IPS-18a (cell line): ENCODE measurements around the gene DNAJA4.

Experiments
- H3K27ac ChIP-seq: one replicate; pipeline ENCODE4 v1.5.1; 2013; ENCODE audit warnings: low read length
- H3K27me3 ChIP-seq: one replicate; pipeline ENCODE4 v1.6.1; 2013; ENCODE audit warnings: mild to moderate bottlenecking, low read length; ENCODE audit not compliant: control insufficient read depth, insufficient read depth
- H3K36me3 ChIP-seq: one replicate; pipeline ENCODE4 v1.6.1; 2013; ENCODE audit warnings: low read depth, low read length; ENCODE audit not compliant: control insufficient read depth
- H3K4me1 ChIP-seq: one replicate; pipeline ENCODE4 v1.6.1; 2013; ENCODE audit warnings: low read depth, low read length; ENCODE audit not compliant: control insufficient read depth
- H3K4me3 ChIP-seq: one replicate; pipeline ENCODE4 v1.5.1; 2013; ENCODE audit warnings: low read length
- H3K9ac ChIP-seq: one replicate; pipeline ENCODE4 v1.6.1; 2013; ENCODE audit warnings: mild to moderate bottlenecking, low read length, moderate library complexity
- H3K9me3 ChIP-seq: one replicate; pipeline ENCODE4 v1.6.1; 2013; ENCODE audit warnings: low read depth, low read length; ENCODE audit not compliant: control insufficient read depth

Gene DNAJA4

DNA sequence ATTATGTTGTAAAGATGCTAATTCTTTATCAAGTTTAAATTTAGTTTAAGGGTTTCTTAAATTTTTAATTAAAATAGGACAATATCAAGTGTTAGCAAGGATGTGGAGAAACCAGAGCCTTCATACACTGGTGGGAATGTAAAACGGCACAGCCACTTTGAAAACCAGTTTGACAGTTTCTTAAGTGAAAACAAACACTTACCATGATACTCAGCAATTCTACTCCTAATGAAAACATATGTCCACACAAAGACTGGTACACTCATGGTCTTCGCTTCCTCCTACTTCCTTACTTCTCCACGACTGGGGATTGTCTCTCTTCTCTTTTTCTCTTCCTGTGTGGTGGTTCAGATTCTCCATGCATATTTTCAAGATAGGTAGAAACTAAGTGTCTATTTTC lies 25.9 kb downstream of the DNAJA4 start:
- Histone ChIP-seq H3K27me3 (no peaks in the 10 kb centered on the region), H3K27ac (no peak overlapping the region), H3K36me3 (peaks cover 28% of the 10 kb centered on the region), H3K4me1 (no peaks in the 10 kb centered on the region), H3K9me3 (no peaks in the 10 kb centered on the region), H3K9ac (no peak overlapping the region), H3K4me3 (no peak overlapping the region)

DNA sequence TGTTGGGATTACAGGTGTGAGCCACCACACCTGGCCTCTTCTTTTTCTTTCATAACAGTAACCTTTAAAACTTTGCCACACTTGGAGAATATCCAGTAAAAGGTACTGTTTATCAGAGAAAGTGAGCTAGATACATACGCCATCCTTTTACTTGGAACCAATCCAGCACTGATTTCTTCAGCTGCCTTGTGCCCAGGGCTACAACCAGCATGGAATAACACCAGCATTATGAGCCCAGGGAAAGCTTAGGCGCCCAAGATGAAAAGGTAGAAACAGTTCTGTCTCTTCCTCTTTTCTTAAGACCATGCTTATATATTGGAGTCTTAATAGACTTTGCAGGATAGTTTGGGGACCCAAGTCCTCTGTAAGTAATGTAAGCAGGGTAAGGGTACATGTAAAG lies 26.7 kb downstream of the DNAJA4 start:
- Histone ChIP-seq H3K27me3 (no peaks in the 10 kb centered on the region), H3K27ac (no peak overlapping the region), H3K4me1 (no peaks in the 10 kb centered on the region), H3K9ac (no peak overlapping the region), H3K36me3 (peaks cover 25% of the 10 kb centered on the region), H3K9me3 (no peaks in the 10 kb centered on the region), H3K4me3 (no peak overlapping the region)

DNA sequence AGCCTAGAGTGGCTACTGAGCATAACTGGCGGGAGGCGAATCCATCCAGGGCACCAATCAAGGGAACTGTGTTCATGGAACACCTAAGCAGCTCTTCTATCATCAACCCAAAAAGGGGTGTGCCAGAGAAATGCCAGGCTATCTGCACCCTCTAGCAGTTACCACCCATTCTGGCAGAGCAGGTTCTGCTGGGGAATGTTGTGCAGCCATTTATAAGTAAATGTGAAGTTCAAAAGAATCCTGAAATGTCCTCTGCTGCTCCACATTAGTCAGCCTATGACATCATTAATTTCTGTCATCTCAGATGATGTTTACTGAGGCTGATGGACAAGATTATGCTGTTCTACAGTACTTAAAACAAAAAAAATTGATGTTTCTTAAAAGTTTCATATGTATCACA lies 27.3 kb downstream of the DNAJA4 start:
- H3K36me3 ChIP-seq = peaks cover 20% of the 10 kb centered on the region

DNA sequence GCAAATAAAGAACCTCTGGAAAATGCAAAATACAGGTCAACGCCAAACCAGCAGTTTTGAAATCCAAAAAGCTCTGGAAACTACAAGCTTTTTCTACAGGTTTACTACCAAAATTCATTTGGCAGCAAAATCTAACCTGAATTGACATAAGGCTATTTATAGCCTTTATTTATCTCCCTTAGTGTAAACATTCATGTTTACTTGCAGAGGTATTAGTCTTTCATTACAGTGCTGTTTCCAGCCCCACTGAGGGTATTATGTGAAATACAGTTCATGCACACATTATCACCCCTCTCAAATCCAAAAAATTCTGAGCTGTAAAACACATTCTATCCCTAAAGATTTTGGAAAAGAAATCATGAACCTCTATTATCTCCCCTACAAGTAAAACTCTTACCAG lies 27.9 kb downstream of the DNAJA4 start:
- H3K27ac ChIP-seq = no peak overlapping the region
- no peak overlapping the region for H3K4me3 ChIP-seq
- peaks cover 17% of the 10 kb centered on the region for H3K36me3 ChIP-seq
- H3K9me3 ChIP-seq = no peaks in the 10 kb centered on the region
- no peaks in the 10 kb centered on the region for H3K27me3 ChIP-seq
- H3K9ac ChIP-seq = no peak overlapping the region
- no peaks in the 10 kb centered on the region for H3K4me1 ChIP-seq

More for the DNA sequence above, 27.3 kb downstream of the DNAJA4 start:
- Histone ChIP-seq H3K4me1 (no peaks in the 10 kb centered on the region), H3K9me3 (no peaks in the 10 kb centered on the region), H3K27ac (no peak overlapping the region), H3K4me3 (no peak overlapping the region), H3K27me3 (no peaks in the 10 kb centered on the region), H3K9ac (no peak overlapping the region)

DNA sequence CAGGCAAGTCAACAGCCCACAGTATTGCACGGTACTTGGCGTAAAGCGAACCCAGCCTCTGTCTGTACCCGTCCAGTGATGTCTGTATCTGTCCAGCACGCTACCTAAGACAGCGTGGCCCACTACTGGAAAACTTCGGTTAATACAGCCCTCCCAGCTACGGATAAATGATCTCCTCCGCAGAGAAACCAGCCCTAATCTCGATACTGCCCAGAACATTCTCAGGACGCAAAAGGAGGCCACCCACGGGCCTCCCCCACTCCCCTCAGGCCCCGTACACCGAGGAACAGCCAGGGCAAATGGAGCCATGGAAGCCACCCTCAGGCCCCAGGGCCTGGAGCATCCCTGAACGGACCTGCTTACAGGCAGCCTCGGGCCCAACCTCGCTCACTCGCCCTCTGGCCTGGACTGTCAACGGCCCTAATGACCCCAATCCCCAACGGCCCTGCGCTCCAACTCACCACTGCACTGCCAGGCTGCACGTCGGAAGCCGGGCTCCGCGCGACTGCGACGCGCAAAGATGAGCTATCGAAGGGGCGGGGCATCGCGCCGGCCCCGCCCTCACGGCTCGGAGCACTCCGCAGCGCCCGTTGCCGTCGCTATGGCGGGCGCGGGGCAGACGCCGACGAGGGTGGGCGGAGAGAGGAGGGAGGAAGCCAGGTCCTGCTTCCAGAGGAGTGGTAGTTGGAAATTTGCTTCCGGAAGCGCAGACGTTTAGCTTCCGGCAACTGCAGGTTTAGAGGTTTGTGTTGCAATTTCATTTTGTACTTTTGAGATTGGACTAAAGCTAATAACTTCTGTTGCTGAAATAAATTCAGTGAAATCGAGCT lies 35.0 kb downstream of the DNAJA4 start, which contains the start of gene SKIC8:
Gene SKIC8, minus strand, starts transcription at position 509 of the 830 bp plus-strand sequence. CDS start 3,923 bp downstream, outside the sequence.
- H3K27ac ChIP-seq = peak within 1 kb of the TSS; percentile 25
- no peaks in the 10 kb centered on the region for H3K9me3 ChIP-seq

DNA sequence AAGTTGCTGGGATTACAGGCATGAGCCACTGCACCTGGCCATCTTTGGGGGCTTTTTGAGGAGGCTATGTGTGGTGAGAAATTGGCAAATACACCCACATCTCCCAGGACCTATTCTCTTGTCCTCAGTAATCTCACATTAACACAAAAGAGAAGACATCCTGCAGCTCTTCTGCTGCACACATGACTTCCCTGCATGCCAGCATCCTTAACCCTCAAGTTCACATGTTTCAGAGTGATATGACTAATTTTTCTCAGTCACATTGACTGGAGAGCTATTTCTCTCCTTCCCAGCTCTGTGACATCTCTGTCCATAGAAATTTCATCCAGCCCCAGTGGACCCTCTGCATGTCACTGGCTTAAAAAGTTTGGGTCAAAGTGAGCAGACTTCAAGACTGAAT lies 37.0 kb downstream of the DNAJA4 start:
- H3K4me3 ChIP-seq = no peak overlapping the region
- no peaks in the 10 kb centered on the region for H3K36me3 ChIP-seq
- H3K9ac ChIP-seq = no peak overlapping the region
- peaks cover 23% of the 10 kb centered on the region for H3K27me3 ChIP-seq
- H3K27ac ChIP-seq = no peak overlapping the region
- no peaks in the 10 kb centered on the region for H3K9me3 ChIP-seq
- peaks cover 4% of the 10 kb centered on the region for H3K4me1 ChIP-seq

More for the DNA sequence above, 35.0 kb downstream of the DNAJA4 start, which contains the start of gene SKIC8:
- H3K36me3 ChIP-seq = no peaks in the 10 kb centered on the region
- H3K27me3 ChIP-seq = peaks cover 23% of the 10 kb centered on the region
- peaks cover 4% of the 10 kb centered on the region for H3K4me1 ChIP-seq
- peak within 1 kb of the TSS; percentile 97 for H3K4me3 ChIP-seq
- H3K9ac ChIP-seq = peak within 1 kb of the TSS; percentile 82

GRCh38 chr15:78301828-78302227 lies 37.5 kb downstream of the DNAJA4 start:
- no peak overlapping the region for H3K9ac ChIP-seq
- no peak overlapping the region for H3K27ac ChIP-seq
- H3K9me3 ChIP-seq = no peaks in the 10 kb centered on the region
- H3K4me3 ChIP-seq = no peak overlapping the region
- H3K4me1 ChIP-seq = peaks cover 4% of the 10 kb centered on the region
- peaks cover 23% of the 10 kb centered on the region for H3K27me3 ChIP-seq
- H3K36me3 ChIP-seq = no peaks in the 10 kb centered on the region

- no peaks in the 10 kb centered on the region for H3K9me3 ChIP-seq
- H3K4me3 ChIP-seq = no peak overlapping the region
- H3K9ac ChIP-seq = no peak overlapping the region
- no peak overlapping the region for H3K27ac ChIP-seq
- H3K4me1 ChIP-seq = peaks cover 4% of the 10 kb centered on the region
- no peaks in the 10 kb centered on the region for H3K36me3 ChIP-seq
- peaks cover 23% of the 10 kb centered on the region for H3K27me3 ChIP-seq
Observed at GRCh38 chr15:78302579-78303312, 38.4 kb downstream of the DNAJA4 start.

DNA sequence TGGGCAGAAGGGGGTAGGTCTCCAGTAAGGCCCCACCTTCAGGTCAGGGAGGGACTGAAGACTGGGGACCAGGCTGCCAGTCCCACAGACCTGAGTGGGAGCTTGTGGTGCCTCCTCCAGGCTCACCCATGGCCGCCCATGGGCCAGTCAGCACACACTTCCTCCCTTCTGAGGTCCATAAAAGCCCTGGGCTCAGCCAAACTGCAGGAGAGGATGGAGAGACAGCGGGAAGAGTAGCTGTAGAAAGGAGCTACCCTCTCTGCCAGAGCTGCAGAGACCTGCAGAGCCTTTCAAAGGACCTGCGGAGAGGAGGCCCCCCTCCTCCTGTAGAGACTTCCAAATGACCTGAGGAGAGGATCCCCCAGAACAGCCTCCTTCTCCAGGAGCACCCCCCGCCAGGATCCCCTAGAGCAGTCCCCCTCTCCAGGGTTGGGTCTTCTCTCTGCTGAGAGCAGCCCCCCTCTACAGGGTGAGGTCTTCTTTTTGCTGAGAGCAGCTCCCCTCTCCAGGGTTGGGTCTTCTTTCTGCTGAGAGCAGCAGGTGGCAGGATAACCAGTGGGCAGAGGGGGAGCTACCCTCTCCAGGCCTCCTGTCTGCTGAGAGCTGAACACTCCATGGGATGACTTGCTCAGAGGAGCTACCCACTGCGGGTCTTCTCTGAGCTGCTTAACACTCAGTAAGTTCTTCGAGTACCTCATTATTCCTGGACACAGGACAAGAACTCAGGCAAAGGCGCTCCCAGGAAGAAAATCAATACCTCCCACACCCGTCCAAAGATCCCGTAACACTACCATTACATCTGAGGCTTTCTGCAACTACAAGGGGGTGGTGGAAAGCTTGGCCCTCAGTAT lies 40.1 kb downstream of the DNAJA4 start:
- no peak overlapping the region for H3K27ac ChIP-seq
- no peaks in the 10 kb centered on the region for H3K9me3 ChIP-seq
- peaks cover 23% of the 10 kb centered on the region for H3K27me3 ChIP-seq
- no peak overlapping the region for H3K4me3 ChIP-seq
- H3K9ac ChIP-seq = no peak overlapping the region
- no peaks in the 10 kb centered on the region for H3K4me1 ChIP-seq
- H3K36me3 ChIP-seq = no peaks in the 10 kb centered on the region

GRCh38 chr15:78306176-78306774 lies 41.9 kb downstream of the DNAJA4 start:
- Histone ChIP-seq H3K27me3 (peaks cover 13% of the 10 kb centered on the region), H3K9ac (no peak overlapping the region), H3K36me3 (no peaks in the 10 kb centered on the region), H3K9me3 (no peaks in the 10 kb centered on the region), H3K4me3 (no peak overlapping the region), H3K27ac (no peak overlapping the region), H3K4me1 (no peaks in the 10 kb centered on the region)

DNA sequence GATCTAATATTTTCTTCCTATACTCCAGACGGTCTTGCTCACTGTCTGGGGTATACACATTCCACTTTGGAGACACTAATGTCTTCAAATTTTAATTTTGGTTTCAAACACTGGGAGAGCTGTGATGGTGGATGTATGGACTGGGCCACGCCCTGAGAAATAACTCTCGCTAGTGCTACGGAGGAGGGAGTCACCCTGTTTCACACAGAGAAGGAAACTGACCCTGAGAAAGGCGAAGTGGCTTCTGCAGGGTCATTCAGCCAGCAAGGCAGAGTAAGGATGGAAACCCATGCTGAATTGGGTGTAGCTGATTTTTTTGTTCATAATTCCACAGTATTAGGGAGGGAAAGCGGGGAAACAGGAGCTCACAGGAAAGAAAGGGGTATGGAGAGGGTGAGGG lies 43.6 kb downstream of the DNAJA4 start:
- no peaks in the 10 kb centered on the region for H3K27me3 ChIP-seq
- H3K36me3 ChIP-seq = no peaks in the 10 kb centered on the region
- H3K4me1 ChIP-seq = peaks cover 9% of the 10 kb centered on the region
- no peak overlapping the region for H3K4me3 ChIP-seq
- H3K9ac ChIP-seq = no peak overlapping the region
- no peaks in the 10 kb centered on the region for H3K9me3 ChIP-seq
- no peak overlapping the region for H3K27ac ChIP-seq
